HepG2 (cell line): ENCODE data around the gene UBR4. TPM values are rescaled to one million over a fixed set of nuclear protein-coding genes. Genes with fewer than 3 reads are reported as not detected.

ENCODE experiments used
- ATAC-seq: fragments of 200-7000 bp; cut with Tn5 transposase; 3 replicates; pipeline ENCODE4 v1.9.1; 2020; ENCODE audit warnings: mild to moderate bottlenecking, moderate library complexity
- BruUV-seq: library from RNA; stranded (reverse); fragments of 400-500 nt; replicated peaks from 2 replicates; lab custom pipeline; 2021; lab: Mats Ljungman, UMichigan
- CTCF ChIA-PET: fragments of 300-600 bp; formaldehyde crosslinking; extraction: SDS; loops from one replicate; lab custom pipeline; 2021; ENCODE audit warnings: low total read pairs, inconsistent platforms, low intra/inter-chr PET ratio; lab: Yijun Ruan, JAX
- POLR2A ChIA-PET: fragments of 350-600 bp; sonication (Branson Sonifier 250); formaldehyde crosslinking; loops from one replicate; lab custom pipeline; 2020; ENCODE audit warnings: antibody characterized with exemption, inconsistent platforms; lab: Yijun Ruan, JAX
- DNase-seq: peaks from one replicate; pipeline ENCODE4 v3.0.0-alpha.2; 2015; ENCODE audit warnings: low spot score
- FAIRE-seq: peaks from 3 replicates; lab custom pipeline; 2011; peaks lifted over from hg19 to GRCh38; lab: Jason Lieb, UNC
- H2AFZ ChIP-seq: one replicate; pipeline ENCODE4 v1.6.1; 2011; ENCODE audit warnings: low read length, inconsistent platforms
- H3K27ac ChIP-seq: fragments of 300-600 bp; 3 replicates; pipeline ENCODE4 v1.8.0; 2011; ENCODE audit warnings: mixed run types, mild to moderate bottlenecking, mixed read lengths, low read length, inconsistent platforms; ENCODE audit not compliant: insufficient read depth; ENCODE audit errors: extremely low read length
- H3K27me3 ChIP-seq, 2 experiments: fragments of 200-600 bp in 1 of 2; 2 replicates in 1 of 2; 3 replicates in 1 of 2; pipeline versions ENCODE4 v1.6.0 to v1.8.0; 2011; ENCODE audit warnings: low read length in 2 of 2, mild to moderate bottlenecking in 2 of 2, moderate library complexity in 2 of 2, inconsistent platforms in 1 of 2; ENCODE audit not compliant: insufficient read depth in 2 of 2, control insufficient read depth in 1 of 2
- H3K36me3 ChIP-seq, 2 experiments: fragments of 200-600 bp in 1 of 2; replicated peaks in 1 of 2; 2 replicates in 1 of 2; 3 replicates in 1 of 2; pipeline versions ENCODE4 v1.5.1 to v1.8.0; 2011; ENCODE audit warnings: low read length in 2 of 2, inconsistent platforms in 1 of 2; ENCODE audit not compliant: insufficient read depth in 2 of 2, control insufficient read depth in 1 of 2
- H3K4me1 ChIP-seq: 2 replicates; pipeline ENCODE4 v1.5.1; 2012; ENCODE audit warnings: low read length, inconsistent platforms; ENCODE audit not compliant: insufficient read depth
- H3K4me2 ChIP-seq: 2 replicates; pipeline ENCODE4 v1.6.0; 2011; ENCODE audit warnings: low read depth, low read length, inconsistent platforms
- H3K4me3 ChIP-seq, 3 experiments: fragments of 200-600 bp in 1 of 3; sonication (generic), shearing (Covaris generic) in 1 of 3; replicated peaks in 1 of 3; 2 replicates each; pipeline ENCODE4 v1.5.1; 2011 to 2016; ENCODE audit warnings: low read length in 3 of 3, inconsistent platforms in 2 of 3, low read depth in 2 of 3, mild to moderate bottlenecking in 2 of 3, control low read depth in 1 of 3, mixed read lengths in 1 of 3; ENCODE audit not compliant: insufficient read depth in 1 of 3
- H3K79me2 ChIP-seq: one replicate; pipeline ENCODE4 v1.6.1; 2011; ENCODE audit warnings: low read length, inconsistent platforms; ENCODE audit not compliant: insufficient read depth
- H3K9ac ChIP-seq: 2 replicates; pipeline ENCODE4 v1.6.0; 2011; ENCODE audit warnings: mild to moderate bottlenecking, low read depth, low read length, inconsistent platforms; ENCODE audit not compliant: insufficient read depth
- H3K9me3 ChIP-seq: 2 replicates; pipeline ENCODE4 v1.5.1; 2012; ENCODE audit warnings: mild to moderate bottlenecking, low read length
- H4K20me1 ChIP-seq: 2 replicates; pipeline ENCODE4 v1.6.0; 2011; ENCODE audit warnings: inconsistent platforms, mild to moderate bottlenecking, low read length, moderate library complexity; ENCODE audit not compliant: insufficient read depth
- GATA4 ChIP-seq: sonication (generic); IDR thresholded peaks from 2 replicates; pipeline ENCODE4 v1.6.1; 2016; ENCODE audit warnings: antibody characterized with exemption, low read depth, borderline replicate concordance
- HDAC6 ChIP-seq: fragments of 200-600 bp; sonication (generic); IDR thresholded peaks from 2 replicates; pipeline ENCODE4 v1.7.0; 2017; ENCODE audit warnings: mild to moderate bottlenecking, antibody characterized with exemption, low read length, low read depth
- HNRNPUL1 ChIP-seq: fragments of 200-400 bp; formaldehyde crosslinking; IDR thresholded peaks from 2 replicates; pipeline ENCODE4 v1.6.1; 2017; ENCODE audit warnings: low read depth, mild to moderate bottlenecking, low read length, moderate library complexity
- JDP2 ChIP-seq: sonication (generic); formaldehyde crosslinking; IDR thresholded peaks from 2 replicates; pipeline ENCODE4 v1.8.1; 2022; ENCODE audit warnings: missing genetic modification reagents, borderline replicate concordance
- KDM3A ChIP-seq: IDR thresholded peaks from 2 replicates; pipeline ENCODE4 v1.6.1; 2018; ENCODE audit warnings: low read depth, missing compliant biosample characterization
- MEIS1 ChIP-seq: sonication (generic); formaldehyde crosslinking; IDR thresholded peaks from 2 replicates; pipeline ENCODE4 v1.9.0; 2021; ENCODE audit warnings: mild to moderate bottlenecking, missing genetic modification reagents, moderate library complexity, borderline replicate concordance
- TCF7L2 ChIP-seq: IDR thresholded peaks from 2 replicates; pipeline ENCODE4 v1.6.1; 2011; ENCODE audit warnings: mild to moderate bottlenecking, low read depth, low read length, moderate library complexity
- ZNF430 ChIP-seq: sonication (generic); formaldehyde crosslinking; IDR thresholded peaks from 2 replicates; pipeline ENCODE4 v1.9.0; 2021; ENCODE audit warnings: mild to moderate bottlenecking, missing genetic modification reagents
- WGBS: methylation state at CpG from one replicate; pipeline ENCODE4 v1.1.6; 2017; ENCODE audit warnings: low lambda C conversion rate; 5-methylcytosine and 5-hydroxymethylcytosine counted together
- in situ Hi-C: cut with HindIII; loops from 2 replicates; pipeline ENCODE4 v1.10.0; 2017; ENCODE audit warnings: low pct_unique_long_range_greater_than_20kb; ENCODE audit not compliant: extremely low pct_ligation_motif_present
- intact Hi-C: fragments of 100-400 bp; cut with micrococcal nuclease; formaldehyde crosslinking; loops from one replicate; pipeline ENCODE4 v1.10.0; 2022; ENCODE audit not compliant: unreplicated experiment
- polyA plus RNA-seq, 8 experiments: library from polyadenylated mRNA; depleted of rRNA in 3 of 8; stranded (reverse) in 7 of 8; unstranded in 1 of 8; fragments of >200 nt; fragmentation: Illumina TruSeq in 4 of 8; extraction: Trizol in 4 of 8; gene quantifications; 2 replicates each; pipeline versions ENCODE4 v1.2.1 to v1.2.3, GENCODE V29; 2011 to 2016; ENCODE audit warnings: low read depth in 4 of 8, missing spikeins in 1 of 8, mixed read lengths in 1 of 8; ENCODE audit not compliant: insufficient read depth in 1 of 8
- total RNA-seq, 5 experiments: library from RNA; depleted of rRNA; stranded (reverse); fragments of >200 nt; fragmentation: Illumina TruSeq; extraction: Trizol; gene quantifications; 2 replicates each; pipeline ENCODE4 v1.2.3, GENCODE V29; 2016; ENCODE audit warnings: low read depth in 1 of 5
- TF ChIP-seq, protein P1 (sequence below): sonication (generic); formaldehyde crosslinking; IDR thresholded peaks from 2 replicates; pipeline ENCODE4 v1.4.0; 2020; ENCODE audit warnings: missing genetic modification reagents
- TF ChIP-seq, protein P2 (sequence below): sonication (generic); formaldehyde crosslinking; IDR thresholded peaks from 2 replicates; pipeline ENCODE4 v1.8.0; 2022; ENCODE audit warnings: missing genetic modification reagents, mild to moderate bottlenecking, inconsistent platforms, borderline replicate concordance
- TF ChIP-seq, protein P3 (sequence below): sonication (generic); formaldehyde crosslinking; IDR thresholded peaks from 2 replicates; pipeline ENCODE4 v1.8.0; 2022; ENCODE audit warnings: mild to moderate bottlenecking, missing genetic modification reagents, moderate library complexity
- TF ChIP-seq, protein P4 (sequence below): sonication (generic); formaldehyde crosslinking; IDR thresholded peaks from 2 replicates; pipeline ENCODE4 v1.5.0; 2020; ENCODE audit warnings: missing genetic modification reagents

The UBR4 gene
- total and polyA plus RNA-seq, 2 of the 13 experiments (the other 11 are each of a cell fraction or from before 2014, with no cell fraction given), result 59.1 to 106 TPM

DNA sequence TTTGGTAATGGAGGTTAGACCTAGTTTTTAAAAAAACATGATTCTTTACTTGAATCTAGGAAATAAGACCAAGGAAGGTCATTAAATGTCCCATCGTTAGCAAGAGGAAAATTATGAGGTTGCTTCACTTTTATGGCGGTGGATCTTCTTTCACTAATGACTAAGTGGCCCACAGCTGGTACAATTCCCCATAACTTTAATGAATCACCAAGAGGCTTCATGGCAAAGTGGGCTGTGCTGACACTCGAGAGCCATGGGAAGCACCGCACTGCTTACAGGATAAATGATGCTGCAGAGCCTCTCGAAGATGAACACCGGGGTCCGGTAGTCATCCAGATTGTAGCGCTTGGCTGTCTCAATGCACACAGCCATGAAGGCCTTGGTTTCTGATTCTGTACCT, 108.8 kb downstream of the UBR4 start:
- no peak for FAIRE-seq
- Histone ChIP-seq H3K4me1 (no peaks in the 10 kb centered on the region), H3K4me2 (no peak overlapping the region), H3K27me3 (no peaks in the 10 kb centered on the region), H3K4me3 (no peak overlapping the region), H2AFZ (no peak overlapping the region), H3K9ac (no peak overlapping the region), H3K79me2 (no peaks in the 10 kb centered on the region), H3K9me3 (no peaks in the 10 kb centered on the region), H4K20me1 (no peaks in the 10 kb centered on the region), H3K27ac (no peak overlapping the region), H3K36me3 (peaks cover 53 to 100% of the 10 kb centered on the region in 2 experiments)
- intact Hi-C loops (no loop called here), in situ Hi-C loops (no loop called here)
- BruUV-seq, result no TSS peak
- POLR2A ChIA-PET, result no interaction called here
- no peak for DNase-seq
- no peak for ATAC-seq
- CTCF ChIA-PET, result no interaction called here
- WGBS, result 100% methylated on average over 8 of the region's 8 CpGs
- TF ChIP-seq GATA4 (no peak), HDAC6 (no peak), JDP2 (CRISPR knock-in tag) (no peak), TCF7L2 (no peak), KDM3A (no peak), HNRNPUL1 (no peak), MEIS1 (no peak), ZNF430 (no peak)
- TF ChIP-seq, protein P1, sequence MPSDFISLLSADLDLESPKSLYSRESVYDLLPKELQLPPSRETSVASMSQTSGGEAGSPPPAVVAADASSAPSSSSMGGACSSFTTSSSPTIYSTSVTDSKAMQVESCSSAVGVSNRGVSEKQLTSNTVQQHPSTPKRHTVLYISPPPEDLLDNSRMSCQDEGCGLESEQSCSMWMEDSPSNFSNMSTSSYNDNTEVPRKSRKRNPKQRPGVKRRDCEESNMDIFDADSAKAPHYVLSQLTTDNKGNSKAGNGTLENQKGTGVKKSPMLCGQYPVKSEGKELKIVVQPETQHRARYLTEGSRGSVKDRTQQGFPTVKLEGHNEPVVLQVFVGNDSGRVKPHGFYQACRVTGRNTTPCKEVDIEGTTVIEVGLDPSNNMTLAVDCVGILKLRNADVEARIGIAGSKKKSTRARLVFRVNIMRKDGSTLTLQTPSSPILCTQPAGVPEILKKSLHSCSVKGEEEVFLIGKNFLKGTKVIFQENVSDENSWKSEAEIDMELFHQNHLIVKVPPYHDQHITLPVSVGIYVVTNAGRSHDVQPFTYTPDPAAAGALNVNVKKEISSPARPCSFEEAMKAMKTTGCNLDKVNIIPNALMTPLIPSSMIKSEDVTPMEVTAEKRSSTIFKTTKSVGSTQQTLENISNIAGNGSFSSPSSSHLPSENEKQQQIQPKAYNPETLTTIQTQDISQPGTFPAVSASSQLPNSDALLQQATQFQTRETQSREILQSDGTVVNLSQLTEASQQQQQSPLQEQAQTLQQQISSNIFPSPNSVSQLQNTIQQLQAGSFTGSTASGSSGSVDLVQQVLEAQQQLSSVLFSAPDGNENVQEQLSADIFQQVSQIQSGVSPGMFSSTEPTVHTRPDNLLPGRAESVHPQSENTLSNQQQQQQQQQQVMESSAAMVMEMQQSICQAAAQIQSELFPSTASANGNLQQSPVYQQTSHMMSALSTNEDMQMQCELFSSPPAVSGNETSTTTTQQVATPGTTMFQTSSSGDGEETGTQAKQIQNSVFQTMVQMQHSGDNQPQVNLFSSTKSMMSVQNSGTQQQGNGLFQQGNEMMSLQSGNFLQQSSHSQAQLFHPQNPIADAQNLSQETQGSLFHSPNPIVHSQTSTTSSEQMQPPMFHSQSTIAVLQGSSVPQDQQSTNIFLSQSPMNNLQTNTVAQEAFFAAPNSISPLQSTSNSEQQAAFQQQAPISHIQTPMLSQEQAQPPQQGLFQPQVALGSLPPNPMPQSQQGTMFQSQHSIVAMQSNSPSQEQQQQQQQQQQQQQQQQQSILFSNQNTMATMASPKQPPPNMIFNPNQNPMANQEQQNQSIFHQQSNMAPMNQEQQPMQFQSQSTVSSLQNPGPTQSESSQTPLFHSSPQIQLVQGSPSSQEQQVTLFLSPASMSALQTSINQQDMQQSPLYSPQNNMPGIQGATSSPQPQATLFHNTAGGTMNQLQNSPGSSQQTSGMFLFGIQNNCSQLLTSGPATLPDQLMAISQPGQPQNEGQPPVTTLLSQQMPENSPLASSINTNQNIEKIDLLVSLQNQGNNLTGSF (CRISPR knock-in tag), result no peak
- TF ChIP-seq, protein P2, sequence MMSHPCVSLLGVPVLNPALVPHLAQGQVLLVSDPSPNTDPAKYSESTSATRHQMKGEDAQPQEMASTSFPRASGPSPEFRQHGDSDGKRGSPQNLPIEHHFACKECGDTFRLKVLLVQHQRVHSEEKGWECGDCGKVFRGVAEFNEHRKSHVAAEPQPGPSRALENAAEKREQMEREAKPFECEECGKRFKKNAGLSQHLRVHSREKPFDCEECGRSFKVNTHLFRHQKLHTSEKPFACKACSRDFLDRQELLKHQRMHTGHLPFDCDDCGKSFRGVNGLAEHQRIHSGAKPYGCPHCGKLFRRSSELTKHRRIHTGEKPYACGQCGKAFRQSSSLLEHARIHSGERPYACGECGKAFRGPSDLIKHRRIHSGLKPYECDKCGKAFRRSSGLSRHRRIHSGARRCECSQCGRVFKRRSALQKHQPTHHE (CRISPR knock-in tag), result no peak
- TF ChIP-seq, protein P3, sequence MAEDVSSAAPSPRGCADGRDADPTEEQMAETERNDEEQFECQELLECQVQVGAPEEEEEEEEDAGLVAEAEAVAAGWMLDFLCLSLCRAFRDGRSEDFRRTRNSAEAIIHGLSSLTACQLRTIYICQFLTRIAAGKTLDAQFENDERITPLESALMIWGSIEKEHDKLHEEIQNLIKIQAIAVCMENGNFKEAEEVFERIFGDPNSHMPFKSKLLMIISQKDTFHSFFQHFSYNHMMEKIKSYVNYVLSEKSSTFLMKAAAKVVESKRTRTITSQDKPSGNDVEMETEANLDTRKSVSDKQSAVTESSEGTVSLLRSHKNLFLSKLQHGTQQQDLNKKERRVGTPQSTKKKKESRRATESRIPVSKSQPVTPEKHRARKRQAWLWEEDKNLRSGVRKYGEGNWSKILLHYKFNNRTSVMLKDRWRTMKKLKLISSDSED, result no peak
- TF ChIP-seq, protein P4, sequence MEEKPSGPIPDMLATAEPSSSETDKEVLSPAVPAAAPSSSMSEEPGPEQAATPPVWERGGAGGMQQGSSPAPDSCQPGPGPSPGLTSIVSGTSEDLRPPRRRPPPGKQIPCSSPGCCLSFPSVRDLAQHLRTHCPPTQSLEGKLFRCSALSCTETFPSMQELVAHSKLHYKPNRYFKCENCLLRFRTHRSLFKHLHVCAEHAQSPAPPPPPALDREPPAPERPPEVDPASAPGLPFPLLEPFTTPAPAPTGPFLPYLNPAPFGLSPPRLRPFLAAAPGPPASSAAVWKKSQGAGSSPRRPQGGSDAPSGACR, result no peak
